ENCODE data around the gene TMEM120B.
A peak's percentile ranks its signal among the peaks of the same experiment; 100 is the strongest.
"Not testable (repeated sequence)": the region's sequence is repeated elsewhere in the genome, so short reads cannot be mapped to it uniquely, and the experiment has no call there.

The TMEM120B gene

GRCh38 chr12:121789233-121789781 is 76.8 kb downstream of the TMEM120B start:
- no peak overlapping the region for H2BK12ac ChIP-seq (ENCODE audit: low read length in 2 of 2)
- peak overlapping the region; percentile 27 for H2AK5ac ChIP-seq (ENCODE audit: low read length, severe bottlenecking)
- 87% methylated on average over 13 of the region's 13 CpGs for WGBS

GRCh38 chr12:121789800-121790728 is 77.5 kb downstream of the TMEM120B start:
- Histone ChIP-seq H3K18ac (ENCODE audit: low read depth in 1 of 2, low read length in 2 of 2) (peak overlapping the region in 1 of 2 experiments; percentile 45), H3K36me3 (ENCODE audit: control insufficient read depth in 1 of 2, insufficient read depth in 2 of 2, low read depth in 1 of 2, low read length in 2 of 2) (peaks cover under 1 to 33% of the 10 kb centered on the region in 2 experiments), H3K14ac (ENCODE audit: low read length in 2 of 2) (no peak overlapping the region), H4K8ac (ENCODE audit: low read length) (peak overlapping the region; percentile 77), H3K9me3 (ENCODE audit: control insufficient read depth, low read length) (no peaks in the 10 kb centered on the region), H3K23ac (ENCODE audit: low read length in 2 of 2) (no peak overlapping the region), H3K4me2 (ENCODE audit: low read length, poor library complexity, severe bottlenecking) (peak overlapping the region; percentile 36), H2BK15ac (ENCODE audit: low read depth, poor library complexity, severe bottlenecking) (no peak overlapping the region), H3K4me1 (ENCODE audit: control insufficient read depth, insufficient read depth, low read depth, low read length) (peaks cover 57% of the 10 kb centered on the region), H2BK120ac (ENCODE audit: low read depth, low read length) (no peak overlapping the region), H3K4me3 (ENCODE audit: insufficient read depth in 1 of 2, low read depth in 1 of 2, low read length in 2 of 2) (no peak overlapping the region), H3K4ac (ENCODE audit: low read depth in 1 of 2, low read length in 2 of 2) (peak overlapping the region in 1 of 2 experiments; percentile 74), H2BK12ac (ENCODE audit: low read length in 2 of 2) (no peak overlapping the region), H3K27ac (ENCODE audit: low read length, poor library complexity, severe bottlenecking) (no peak overlapping the region), H4K91ac (ENCODE audit: low read length) (peak overlapping the region; percentile 67), H2AFZ (ENCODE audit: low read depth, low read length) (no peak overlapping the region), H2AK5ac (ENCODE audit: low read length, severe bottlenecking) (no peak overlapping the region), H3K79me1 (replicated peaks; ENCODE audit: low read length, poor library complexity, severe bottlenecking) (peaks cover 29% of the 10 kb centered on the region), H2BK5ac (ENCODE audit: low read depth, low read length, poor library complexity, severe bottlenecking) (no peak overlapping the region), H3K9ac (ENCODE audit: low read length) (no peak overlapping the region), H3K27me3 (ENCODE audit: control insufficient read depth in 1 of 2, insufficient read depth in 1 of 2, low read length in 2 of 2) (no peaks in the 10 kb centered on the region)
- DNase-seq = peak; percentile 46
- WGBS = 52% methylated on average over 28 of the region's 28 CpGs

More at GRCh38 chr12:121789233-121789781, 76.8 kb downstream of the TMEM120B start:
- no peak overlapping the region for H3K18ac ChIP-seq (ENCODE audit: low read depth in 1 of 2, low read length in 2 of 2)
- no peaks in the 10 kb centered on the region for H3K27me3 ChIP-seq (ENCODE audit: control insufficient read depth in 1 of 2, insufficient read depth in 1 of 2, low read length in 2 of 2)
- no peak overlapping the region for H4K8ac ChIP-seq (ENCODE audit: low read length)
- no peak overlapping the region for H3K4ac ChIP-seq (ENCODE audit: low read depth in 1 of 2, low read length in 2 of 2)
- H3K9ac ChIP-seq (ENCODE audit: low read length) = no peak overlapping the region
- peaks cover 53% of the 10 kb centered on the region for H3K4me1 ChIP-seq (ENCODE audit: control insufficient read depth, insufficient read depth, low read depth, low read length)
- peaks cover 0 to 32% of the 10 kb centered on the region in 2 experiments for H3K36me3 ChIP-seq (ENCODE audit: control insufficient read depth in 1 of 2, insufficient read depth in 2 of 2, low read depth in 1 of 2, low read length in 2 of 2)
- no peak overlapping the region for H3K14ac ChIP-seq (ENCODE audit: low read length in 2 of 2)
- no peak overlapping the region for H2BK15ac ChIP-seq (ENCODE audit: low read depth, poor library complexity, severe bottlenecking)
- H3K4me2 ChIP-seq (ENCODE audit: low read length, poor library complexity, severe bottlenecking) = no peak overlapping the region
- H3K27ac ChIP-seq (ENCODE audit: low read length, poor library complexity, severe bottlenecking) = no peak overlapping the region
- no peak overlapping the region for H2AFZ ChIP-seq (ENCODE audit: low read depth, low read length)
- H3K9me3 ChIP-seq (ENCODE audit: control insufficient read depth, low read length) = no peaks in the 10 kb centered on the region
- no peak overlapping the region for H4K91ac ChIP-seq (ENCODE audit: low read length)
- H2BK5ac ChIP-seq (ENCODE audit: low read depth, low read length, poor library complexity, severe bottlenecking) = no peak overlapping the region
- no peak for DNase-seq
- no peak overlapping the region for H3K4me3 ChIP-seq (ENCODE audit: insufficient read depth in 1 of 2, low read depth in 1 of 2, low read length in 2 of 2)
- peaks cover 30% of the 10 kb centered on the region for H3K79me1 ChIP-seq (replicated peaks; ENCODE audit: low read length, poor library complexity, severe bottlenecking)
- H2BK120ac ChIP-seq (ENCODE audit: low read depth, low read length) = no peak overlapping the region
- H3K23ac ChIP-seq (ENCODE audit: low read length in 2 of 2) = no peak overlapping the region

- not testable (repeated sequence) for H3K4me3 ChIP-seq (ENCODE audit: insufficient read depth in 1 of 2, low read depth in 1 of 2, low read length in 2 of 2); H3K27me3 ChIP-seq (ENCODE audit: control insufficient read depth in 1 of 2, insufficient read depth in 1 of 2, low read length in 2 of 2); H3K18ac ChIP-seq (ENCODE audit: low read depth in 1 of 2, low read length in 2 of 2); H2BK15ac ChIP-seq (ENCODE audit: low read depth, poor library complexity, severe bottlenecking); H3K27ac ChIP-seq (ENCODE audit: low read length, poor library complexity, severe bottlenecking); H3K4ac ChIP-seq (ENCODE audit: low read depth in 1 of 2, low read length in 2 of 2); H3K9ac ChIP-seq (ENCODE audit: low read length); H2BK5ac ChIP-seq (ENCODE audit: low read depth, low read length, poor library complexity, severe bottlenecking); H3K23ac ChIP-seq (ENCODE audit: low read length in 2 of 2); H4K8ac ChIP-seq (ENCODE audit: low read length); DNase-seq; H3K4me2 ChIP-seq (ENCODE audit: low read length, poor library complexity, severe bottlenecking); H2AK5ac ChIP-seq (ENCODE audit: low read length, severe bottlenecking); H2BK120ac ChIP-seq (ENCODE audit: low read depth, low read length); H3K14ac ChIP-seq (ENCODE audit: low read length in 2 of 2); H2AFZ ChIP-seq (ENCODE audit: low read depth, low read length); H2BK12ac ChIP-seq (ENCODE audit: low read length in 2 of 2); H3K9me3 ChIP-seq (ENCODE audit: control insufficient read depth, low read length)
- H4K91ac ChIP-seq (ENCODE audit: low read length) = peak overlapping the region; percentile 29
- peaks cover 7 to 40% of the 10 kb centered on the region in 2 experiments for H3K36me3 ChIP-seq (ENCODE audit: control insufficient read depth in 1 of 2, insufficient read depth in 2 of 2, low read depth in 1 of 2, low read length in 2 of 2)
- WGBS = 98% methylated on average over 8 of the region's 8 CpGs
- H3K4me1 ChIP-seq (ENCODE audit: control insufficient read depth, insufficient read depth, low read depth, low read length) = peaks cover 63% of the 10 kb centered on the region
- peaks cover 31% of the 10 kb centered on the region for H3K79me1 ChIP-seq (replicated peaks; ENCODE audit: low read length, poor library complexity, severe bottlenecking)
Observed at GRCh38 chr12:121790785-121791184, 78.2 kb downstream of the TMEM120B start.

Data from mesenchymal stem cell (in vitro differentiated cells and primary cell).